Measurements from ENCODE around the gene TPK1. TPM values are rescaled to one million over a fixed set of nuclear protein-coding genes. Genes with fewer than 3 reads are reported as not detected.

Gene TPK1
- total RNA-seq, 1 donor from 2014 or later: 3.5 TPM

DNA sequence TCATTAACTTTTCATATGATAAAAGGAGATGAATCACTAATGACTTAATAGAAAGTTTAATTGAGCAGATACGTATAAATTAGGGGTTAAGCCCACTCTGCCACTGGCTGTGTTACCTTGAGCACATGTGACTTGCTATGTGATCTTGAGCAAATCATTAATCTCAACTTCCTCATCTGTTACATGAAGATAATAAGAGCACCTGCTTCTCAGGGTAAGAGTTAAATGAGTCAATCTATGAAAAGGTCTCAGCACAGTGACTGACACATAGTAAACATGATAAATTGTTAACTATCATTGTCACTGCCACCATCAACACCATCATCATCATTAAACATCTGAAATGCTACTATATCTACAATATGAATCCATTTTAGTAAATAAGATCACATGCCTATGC, 110.8 kb downstream of the TPK1 start:
- no peak for DNase-seq (ENCODE audit: low spot score)
- no peaks in the 10 kb centered on the region for H3K9me3 Mint-ChIP-seq (ENCODE audit: low read depth)
- H3K36me3 Mint-ChIP-seq (ENCODE audit: low read depth): no peaks in the 10 kb centered on the region
- no peaks in the 10 kb centered on the region for H3K27me3 Mint-ChIP-seq (ENCODE audit: low read depth)
- H3K27ac Mint-ChIP-seq (ENCODE audit: unreplicated experiment): no peak overlapping the region
- no peak overlapping the region for H3K4me3 Mint-ChIP-seq (ENCODE audit: unreplicated experiment)
- TF ChIP-seq, protein P1, sequence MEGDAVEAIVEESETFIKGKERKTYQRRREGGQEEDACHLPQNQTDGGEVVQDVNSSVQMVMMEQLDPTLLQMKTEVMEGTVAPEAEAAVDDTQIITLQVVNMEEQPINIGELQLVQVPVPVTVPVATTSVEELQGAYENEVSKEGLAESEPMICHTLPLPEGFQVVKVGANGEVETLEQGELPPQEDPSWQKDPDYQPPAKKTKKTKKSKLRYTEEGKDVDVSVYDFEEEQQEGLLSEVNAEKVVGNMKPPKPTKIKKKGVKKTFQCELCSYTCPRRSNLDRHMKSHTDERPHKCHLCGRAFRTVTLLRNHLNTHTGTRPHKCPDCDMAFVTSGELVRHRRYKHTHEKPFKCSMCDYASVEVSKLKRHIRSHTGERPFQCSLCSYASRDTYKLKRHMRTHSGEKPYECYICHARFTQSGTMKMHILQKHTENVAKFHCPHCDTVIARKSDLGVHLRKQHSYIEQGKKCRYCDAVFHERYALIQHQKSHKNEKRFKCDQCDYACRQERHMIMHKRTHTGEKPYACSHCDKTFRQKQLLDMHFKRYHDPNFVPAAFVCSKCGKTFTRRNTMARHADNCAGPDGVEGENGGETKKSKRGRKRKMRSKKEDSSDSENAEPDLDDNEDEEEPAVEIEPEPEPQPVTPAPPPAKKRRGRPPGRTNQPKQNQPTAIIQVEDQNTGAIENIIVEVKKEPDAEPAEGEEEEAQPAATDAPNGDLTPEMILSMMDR (IDR thresholded peaks at IDR 0.05): no peak
- H3K4me1 Mint-ChIP-seq (ENCODE audit: low read depth): peaks cover 4% of the 10 kb centered on the region

DNA sequence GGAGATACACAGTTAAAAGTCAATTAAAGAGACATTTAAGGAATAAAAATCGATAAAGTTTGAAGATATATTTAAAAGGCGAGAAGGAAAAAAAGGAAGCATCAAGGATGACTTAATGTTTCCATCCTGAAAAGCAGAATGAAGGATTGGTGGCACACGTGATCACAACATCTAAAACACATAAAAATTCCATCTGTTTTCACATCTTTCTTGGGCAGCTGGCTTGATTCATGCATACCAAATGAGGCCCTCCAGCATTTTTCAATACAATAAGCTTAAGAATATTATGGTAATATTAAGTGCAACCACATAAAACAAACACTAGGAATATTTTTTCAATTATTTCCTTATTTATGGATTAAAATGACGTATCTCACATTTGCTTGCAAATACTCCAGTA, 112.6 kb downstream of the TPK1 start:
- no peaks in the 10 kb centered on the region for H3K36me3 Mint-ChIP-seq (ENCODE audit: low read depth)
- H3K27ac Mint-ChIP-seq (ENCODE audit: unreplicated experiment): no peak overlapping the region
- no peak for DNase-seq (ENCODE audit: low spot score)
- peaks cover 5% of the 10 kb centered on the region for H3K4me1 Mint-ChIP-seq (ENCODE audit: low read depth)
- no peaks in the 10 kb centered on the region for H3K27me3 Mint-ChIP-seq (ENCODE audit: low read depth)
- H3K9me3 Mint-ChIP-seq (ENCODE audit: low read depth): peaks cover 6% of the 10 kb centered on the region
- H3K4me3 Mint-ChIP-seq (ENCODE audit: unreplicated experiment): no peak overlapping the region
- TF ChIP-seq, protein P1 (IDR thresholded peaks at IDR 0.05): no peak

GRCh38 chr7:144720710-144721109, 115.1 kb downstream of the TPK1 start:
- no peaks in the 10 kb centered on the region for H3K36me3 Mint-ChIP-seq (ENCODE audit: low read depth)
- H3K27ac Mint-ChIP-seq (ENCODE audit: unreplicated experiment): no peak overlapping the region
- TF ChIP-seq, protein P1 (IDR thresholded peaks at IDR 0.05): no peak
- peaks cover 8% of the 10 kb centered on the region for H3K9me3 Mint-ChIP-seq (ENCODE audit: low read depth)
- DNase-seq (ENCODE audit: low spot score): no peak
- no peak overlapping the region for H3K4me3 Mint-ChIP-seq (ENCODE audit: unreplicated experiment)
- H3K4me1 Mint-ChIP-seq (ENCODE audit: low read depth): peaks cover 5% of the 10 kb centered on the region
- no peaks in the 10 kb centered on the region for H3K27me3 Mint-ChIP-seq (ENCODE audit: low read depth)

DNA sequence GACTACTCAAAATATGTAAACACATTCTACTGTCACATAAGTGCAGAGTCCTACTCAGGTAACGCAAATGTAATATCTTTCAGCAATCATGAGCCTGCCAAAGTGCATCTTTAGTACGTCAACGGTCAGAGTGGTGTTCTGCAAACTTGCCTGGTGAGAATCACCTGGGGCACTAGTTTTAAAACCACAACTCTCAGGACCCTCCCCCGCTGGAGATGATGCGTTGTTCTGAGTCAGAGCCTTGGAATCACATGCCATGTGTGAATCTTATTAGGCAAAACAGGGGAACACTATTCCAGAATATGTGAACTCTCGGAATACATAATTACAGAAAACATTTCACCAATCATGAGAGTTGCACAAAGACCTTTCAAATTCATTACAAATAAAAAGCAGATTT, 115.7 kb downstream of the TPK1 start:
- no peaks in the 10 kb centered on the region for H3K27me3 Mint-ChIP-seq (ENCODE audit: low read depth)
- no peak overlapping the region for H3K27ac Mint-ChIP-seq (ENCODE audit: unreplicated experiment)
- H3K9me3 Mint-ChIP-seq (ENCODE audit: low read depth): peaks cover 8% of the 10 kb centered on the region
- H3K4me3 Mint-ChIP-seq (ENCODE audit: unreplicated experiment): no peak overlapping the region
- TF ChIP-seq, protein P1 (IDR thresholded peaks at IDR 0.05): no peak
- DNase-seq (ENCODE audit: low spot score): no peak
- peaks cover 5% of the 10 kb centered on the region for H3K4me1 Mint-ChIP-seq (ENCODE audit: low read depth)
- H3K36me3 Mint-ChIP-seq (ENCODE audit: low read depth): no peaks in the 10 kb centered on the region

DNA sequence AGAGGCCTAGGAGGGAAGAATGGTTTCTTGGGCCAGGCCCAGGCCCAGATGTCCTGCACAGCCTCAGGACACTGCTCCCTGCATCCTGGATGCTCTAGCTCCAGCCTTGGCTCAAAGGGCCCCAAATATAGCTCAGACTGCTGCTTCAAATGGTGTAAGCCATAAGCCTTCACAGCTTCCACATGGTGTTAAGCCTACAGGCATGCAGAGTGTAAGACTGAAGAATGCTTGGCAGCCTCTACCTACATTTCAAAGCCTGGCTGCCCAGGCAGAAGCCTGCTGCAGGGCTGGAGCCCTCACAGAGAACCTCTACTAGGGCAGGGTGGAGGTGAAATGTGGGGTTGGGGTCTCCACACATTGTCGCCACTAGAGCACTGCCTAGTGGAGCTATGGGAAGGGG, 118.1 kb downstream of the TPK1 start:
- TF ChIP-seq, protein P1 (IDR thresholded peaks at IDR 0.05): no peak
- H3K27ac Mint-ChIP-seq (ENCODE audit: unreplicated experiment): no peak overlapping the region
- peaks cover 5% of the 10 kb centered on the region for H3K4me1 Mint-ChIP-seq (ENCODE audit: low read depth)
- H3K4me3 Mint-ChIP-seq (ENCODE audit: unreplicated experiment): no peak overlapping the region
- DNase-seq (ENCODE audit: low spot score): no peak
- peaks cover 3% of the 10 kb centered on the region for H3K27me3 Mint-ChIP-seq (ENCODE audit: low read depth)
- peaks cover 8% of the 10 kb centered on the region for H3K9me3 Mint-ChIP-seq (ENCODE audit: low read depth)
- H3K36me3 Mint-ChIP-seq (ENCODE audit: low read depth): no peaks in the 10 kb centered on the region

Measured in chondrocyte (in vitro differentiated cells).